HG03159 (cell line): Measurements from ENCODE around the gene C20orf204.

Source experiments
- ATAC-seq: cut with Tn5 transposase; IDR thresholded peaks from one replicate; pipeline ENCODE4 v1.9.1; 2021; ENCODE audit warnings: mild to moderate bottlenecking, moderate library complexity; ENCODE audit not compliant: unreplicated experiment

Gene C20orf204

DNA sequence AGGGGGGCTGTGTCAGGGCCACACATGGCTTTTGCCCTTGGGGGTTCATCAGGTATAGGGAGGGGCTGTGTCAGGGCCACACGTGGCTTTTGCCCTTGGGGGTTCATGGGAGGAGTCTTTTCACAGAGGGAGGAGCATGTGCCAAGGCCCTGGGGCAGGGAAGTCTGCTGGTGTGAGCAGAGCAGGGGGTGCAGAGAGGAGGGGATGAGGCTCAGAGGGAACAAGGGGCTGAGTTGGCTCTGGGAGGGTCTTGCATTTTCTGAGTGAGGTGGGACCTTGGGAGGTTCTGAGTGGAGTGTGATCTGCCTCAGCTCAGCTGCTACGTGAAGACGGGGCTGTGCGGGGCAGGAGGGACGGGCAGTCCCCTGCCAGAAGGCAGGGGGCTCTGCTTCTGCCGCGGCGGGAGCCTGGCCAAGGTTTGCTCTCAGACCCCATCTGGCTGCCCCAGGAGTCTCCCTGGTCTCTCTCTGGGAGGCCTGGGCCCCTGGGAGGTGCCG, 19.5 kb downstream of the C20orf204 start:
- ATAC-seq: no peak

- ATAC-seq: no peak
Observed at GRCh38 chr20:64055893-64056638, 20.1 kb downstream of the C20orf204 start.

- ATAC-seq: no peak
Observed at GRCh38 chr20:64056639-64056888, 20.6 kb downstream of the C20orf204 start.

DNA sequence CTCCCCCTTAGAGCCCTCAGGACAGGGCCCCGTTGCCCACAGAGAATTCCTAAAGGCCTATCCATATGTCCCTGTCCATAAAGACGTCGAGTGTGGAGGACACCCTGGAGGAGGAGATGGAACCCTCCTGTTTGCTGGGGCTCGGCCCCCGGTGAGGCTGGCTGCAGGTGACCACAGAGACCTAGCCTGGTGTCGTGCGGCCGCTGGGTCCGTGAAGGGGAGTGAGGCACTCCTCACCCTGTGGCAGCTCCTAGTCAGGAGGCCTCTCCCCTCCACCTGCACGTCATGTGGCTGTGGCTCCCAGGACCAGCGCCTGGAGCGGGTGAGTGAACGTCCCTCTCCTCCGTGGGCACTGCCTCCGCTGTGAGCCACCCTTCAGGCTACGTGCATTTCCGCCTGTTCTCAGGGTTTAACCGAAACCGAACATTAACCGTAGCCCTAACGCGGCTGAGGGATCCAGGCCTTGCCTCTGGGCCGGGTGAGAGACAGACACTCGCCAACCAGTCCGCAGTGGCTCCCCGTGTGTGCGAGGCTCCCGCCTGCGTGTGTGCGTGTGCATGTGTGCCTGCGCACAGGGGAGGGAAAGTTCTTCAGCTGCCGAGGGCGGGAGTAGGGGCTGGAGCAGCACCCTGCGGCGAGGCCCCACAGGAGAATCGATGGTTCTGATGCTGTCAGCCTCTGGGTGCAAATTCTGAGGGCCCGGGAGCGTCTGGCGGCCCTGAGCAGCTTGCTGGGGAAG, 21.1 kb downstream of the C20orf204 start:
- no peak for ATAC-seq

DNA sequence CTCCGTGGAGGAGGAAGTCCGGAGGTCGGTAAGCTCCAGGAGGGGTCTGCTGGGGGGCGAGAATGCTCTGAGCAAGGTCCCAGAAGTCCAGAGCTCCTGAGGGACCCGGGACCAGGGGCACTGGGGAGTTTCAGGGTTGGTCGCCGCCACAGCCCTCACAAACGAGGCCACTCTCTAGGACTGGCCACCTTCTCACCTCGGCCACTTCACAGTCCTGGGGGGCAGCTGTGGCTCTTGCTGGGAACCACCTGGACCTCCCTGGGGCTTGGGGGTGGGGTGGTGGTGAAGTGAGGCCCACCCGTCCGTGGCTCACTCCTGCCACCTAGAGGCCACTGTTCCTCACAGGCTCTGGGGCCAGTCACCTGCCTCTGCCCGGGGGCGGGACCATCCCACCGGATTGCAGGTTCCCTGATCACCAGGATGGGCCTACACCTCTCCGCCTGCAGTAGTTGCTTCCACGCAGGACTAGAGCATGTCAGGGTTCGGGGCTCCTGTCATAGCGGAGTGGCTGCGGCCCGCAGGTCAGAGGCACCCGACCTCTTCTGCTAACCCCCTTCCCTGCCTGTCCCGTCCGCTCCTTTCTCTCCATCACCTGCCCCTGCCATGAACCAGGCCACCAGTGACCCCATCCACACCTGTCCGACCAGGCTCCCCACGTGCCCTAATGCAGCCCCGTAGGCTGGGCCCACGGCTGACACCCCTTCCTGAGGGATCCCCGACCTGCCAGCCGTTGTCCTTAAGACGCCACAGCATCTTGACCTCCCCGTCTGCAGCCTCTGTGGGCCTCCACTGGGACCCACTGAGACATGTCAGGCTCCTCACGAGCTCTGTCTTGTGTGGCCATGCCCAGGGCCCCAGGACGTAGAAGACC, 21.9 kb downstream of the C20orf204 start:
- no peak for ATAC-seq

GRCh38 chr20:64058536-64058935, 22.6 kb downstream of the C20orf204 start:
- no peak for ATAC-seq

DNA sequence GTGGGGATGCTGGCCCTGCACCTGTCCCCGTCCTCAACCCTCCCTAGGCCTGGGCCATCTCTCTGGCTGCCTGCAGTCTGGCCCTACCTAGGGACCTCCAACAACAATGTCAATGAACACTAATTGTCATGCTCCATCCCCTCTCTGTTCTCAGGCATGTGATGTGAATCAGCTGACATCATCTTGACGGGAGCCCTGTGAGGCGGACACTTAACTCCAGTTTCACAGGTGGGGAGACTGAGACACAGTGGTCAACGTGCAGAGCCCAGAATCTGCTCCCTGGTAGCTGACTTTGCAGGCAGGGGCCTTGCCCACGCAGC, 26.3 kb downstream of the C20orf204 start:
- no peak for ATAC-seq

- ATAC-seq: peak; percentile 80
Observed at GRCh38 chr20:64062596-64063388, 26.8 kb downstream of the C20orf204 start, which contains the start of gene TCEA2. TSS of gene TCEA2 (plus strand) at chr20:64063198. CDS start at chr20:64063313, 115 bp downstream.

DNA sequence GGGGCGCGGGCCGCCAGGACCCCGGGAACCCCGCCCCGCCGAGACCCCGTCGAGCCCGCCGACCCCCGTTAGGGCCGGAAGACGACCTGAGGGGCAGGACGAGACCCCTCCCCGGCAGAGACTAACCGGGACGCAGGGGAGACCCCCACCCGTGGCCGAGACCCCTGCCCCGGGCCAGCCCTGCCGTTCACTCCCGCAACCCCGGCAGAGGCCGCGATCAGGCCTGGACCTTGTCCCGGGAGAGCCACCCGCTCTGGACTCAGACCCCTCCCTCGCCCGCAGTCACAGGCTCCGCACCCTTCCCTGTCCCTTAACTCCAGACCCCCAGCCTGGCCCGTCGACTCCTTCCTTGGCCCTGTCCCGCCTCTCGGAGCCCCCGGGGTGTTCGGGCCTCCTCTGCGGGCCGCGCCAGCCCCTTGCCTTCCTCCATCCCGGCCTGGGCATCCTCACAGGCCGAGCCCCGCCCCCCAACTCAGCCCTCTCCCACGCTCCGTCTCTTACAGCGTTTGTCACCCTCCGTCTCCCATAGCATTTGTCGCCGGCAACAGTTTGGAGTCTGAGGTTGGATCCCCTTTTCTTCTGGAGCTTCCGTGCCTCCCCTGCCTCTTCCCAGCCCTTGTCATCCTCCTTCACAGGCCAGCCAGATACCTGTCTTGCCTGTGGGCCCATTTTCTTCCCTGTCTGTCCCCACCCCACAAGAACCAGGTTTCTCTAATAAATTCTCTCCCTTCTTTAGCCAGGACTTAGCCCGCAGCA, 27.6 kb downstream of the C20orf204 start:
- ATAC-seq: no peak

GRCh38 chr20:64064145-64064698, 28.2 kb downstream of the C20orf204 start:
- no peak for ATAC-seq

- ATAC-seq: no peak
Observed at GRCh38 chr20:64065062-64065973, 29.3 kb downstream of the C20orf204 start.

GRCh38 chr20:64065974-64066343, 30.0 kb downstream of the C20orf204 start:
- peak; percentile 43 for ATAC-seq

GRCh38 chr20:64067005-64067632, 31.1 kb downstream of the C20orf204 start:
- no peak for ATAC-seq

GRCh38 chr20:64067733-64068307, 31.8 kb downstream of the C20orf204 start:
- ATAC-seq: no peak

- no peak for ATAC-seq
Observed at GRCh38 chr20:64068386-64069208, 32.6 kb downstream of the C20orf204 start.

GRCh38 chr20:64069209-64069613, 33.2 kb downstream of the C20orf204 start:
- ATAC-seq: no peak

DNA sequence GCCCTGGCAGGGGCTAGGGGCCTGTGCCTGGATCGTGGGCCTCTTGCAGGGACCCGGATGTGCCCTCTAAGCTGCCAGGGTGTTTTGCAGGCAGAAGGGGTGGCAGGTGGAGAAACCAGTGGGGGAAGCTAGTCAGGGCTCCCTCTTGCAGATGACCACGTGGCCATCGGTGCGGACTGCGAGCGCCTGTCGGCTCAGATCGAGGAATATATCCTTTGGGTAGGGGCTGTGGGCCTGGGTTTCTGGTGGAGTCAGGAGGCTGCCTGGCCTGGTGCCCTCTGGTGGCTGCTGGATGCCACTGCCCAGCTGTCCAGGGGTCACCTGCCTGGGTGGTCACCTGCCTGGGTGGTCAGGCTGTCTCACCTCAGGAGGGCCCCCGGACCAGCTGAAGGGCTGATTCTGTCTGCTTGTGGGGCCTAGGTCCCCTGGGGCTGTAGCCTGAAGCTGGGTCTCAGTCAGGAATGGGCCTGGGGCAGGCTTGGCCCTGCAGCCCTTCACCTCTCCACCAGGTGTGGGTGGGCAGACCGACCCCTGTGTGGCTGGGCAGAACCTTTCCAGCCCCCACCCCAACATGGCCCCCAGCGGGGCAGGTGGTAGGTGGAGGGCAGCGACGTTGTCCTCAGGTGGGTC, 33.7 kb downstream of the C20orf204 start:
- no peak for ATAC-seq
